ENCODE results near the gene FAU. TPM values are rescaled to one million over a fixed set of nuclear protein-coding genes. Genes with fewer than 3 reads are reported as not detected.

The FAU gene
- total and polyA plus RNA-seq, 12 donors = 536 to 1,540 (median 635) TPM

DNA sequence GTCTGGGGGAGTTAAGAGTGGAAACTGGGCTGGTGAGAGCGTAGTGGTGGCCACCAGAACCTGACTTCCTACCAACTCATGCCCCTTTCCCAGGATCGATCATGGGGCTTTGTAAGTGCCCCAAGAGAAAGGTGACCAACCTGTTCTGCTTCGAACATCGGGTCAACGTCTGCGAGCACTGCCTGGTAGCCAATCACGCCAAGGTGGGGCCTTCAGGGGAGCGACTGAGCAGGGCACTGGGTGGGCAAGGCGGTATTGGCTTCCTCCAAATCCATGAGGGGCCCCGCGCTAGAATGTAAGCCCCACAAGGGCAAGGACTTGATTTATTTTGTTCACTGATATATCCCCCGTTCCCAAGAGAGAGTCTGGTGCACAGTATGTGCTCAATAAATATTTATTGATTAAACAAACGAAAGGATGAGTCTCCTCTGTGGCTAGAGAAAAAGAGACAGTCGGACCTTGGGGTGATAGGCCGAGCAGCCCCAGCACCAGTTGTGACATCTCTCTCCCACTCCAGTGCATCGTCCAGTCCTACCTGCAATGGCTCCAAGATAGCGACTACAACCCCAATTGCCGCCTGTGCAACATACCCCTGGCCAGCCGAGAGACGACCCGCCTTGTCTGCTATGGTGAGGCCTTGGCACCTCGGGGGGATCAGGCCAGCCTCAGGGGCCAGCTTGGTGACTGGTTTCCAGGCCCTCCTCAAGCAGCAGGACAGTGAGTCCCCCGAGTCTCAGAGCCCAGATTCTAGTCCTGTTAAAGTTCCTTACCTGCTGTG lies 37.1 kb downstream of the FAU start:
- H3K27ac ChIP-seq = peak overlapping the region; percentile 79 to 96 (median 92)
- H3K9me3 ChIP-seq = no peaks in the 10 kb centered on the region
- peaks cover 6 to 34% (median 20%) of the 10 kb centered on the region in 9 donors for H3K4me1 ChIP-seq
- no peak for DNase-seq
- 45 to 48% methylated on average over 23 of the region's 23 CpGs for WGBS, 2 donors
- ATAC-seq = peak in 2 of 8 donors; percentile 1
- peaks cover 0 to 62% (median 17%) of the 10 kb centered on the region in 9 donors for H3K36me3 ChIP-seq
- TF ChIP-seq CTCF (IDR thresholded peaks at IDR 0.05) = no peak
- intact Hi-C loops (cut with DNase I) = loop anchor here in 7 of 10 donors (1.0 to 10.0 kb wide), 12 partner anchors 12 to 160 kb away; partner anchors contain the start of genes FAU (in 4 of the 7), MRPL49 (in 4 of the 7), SNX15 (in 3 of the 7) and SAC3D1 (in 2 of the 7)
- H3K27me3 ChIP-seq = no peaks in the 10 kb centered on the region
- peak overlapping the region; percentile 64 to 93 (median 81) for H3K4me3 ChIP-seq

DNA sequence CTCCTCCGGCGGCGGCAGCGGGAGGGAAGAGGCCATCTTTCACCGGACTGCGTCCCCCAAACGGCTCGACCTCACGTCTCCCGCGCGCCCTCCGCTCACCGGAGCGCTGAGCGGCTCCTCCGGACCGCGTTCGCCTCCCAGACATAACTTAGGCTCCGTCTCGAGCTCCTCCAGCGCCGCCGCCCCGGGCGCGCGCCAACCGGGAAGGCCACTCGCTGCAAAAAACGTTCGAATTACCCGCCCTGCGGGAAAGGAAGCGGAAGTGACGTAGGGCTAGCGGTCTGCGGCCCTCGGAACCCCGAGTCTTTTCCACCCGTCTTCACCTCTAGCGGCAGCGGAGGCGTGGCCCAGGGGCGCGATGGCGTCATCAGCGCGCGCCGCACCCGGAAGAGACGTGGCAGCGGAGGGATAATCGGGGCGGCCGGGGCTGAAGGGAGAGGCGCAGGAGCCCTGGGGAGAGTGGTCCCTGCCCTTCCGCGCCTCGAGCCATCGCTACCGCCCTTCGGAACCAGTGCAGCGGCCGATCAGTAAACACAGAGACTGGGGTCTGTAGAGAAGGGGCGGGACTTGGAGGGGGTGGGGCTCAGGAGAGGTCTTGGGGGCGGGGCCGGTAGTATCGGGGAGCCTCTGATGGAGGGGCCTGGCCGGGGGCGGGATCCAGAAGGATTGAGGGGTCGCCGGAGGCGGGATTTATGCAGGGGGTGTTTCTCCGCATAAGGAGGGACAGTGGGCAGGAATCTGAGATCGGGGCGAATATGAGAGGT lies 37.9 kb downstream of the FAU start, which contains the start of the genes CDCA5 and ZFPL1:
CDCA5 (minus strand) TSS at position 207 of the 764 bp plus-strand sequence; CDS start at position 145, 62 bp downstream.
ZFPL1 (plus strand) TSS at position 389 of the 764 bp plus-strand sequence. CDS start 477 bp downstream, outside the sequence.
- no peak for TF ChIP-seq CTCF (IDR thresholded peaks at IDR 0.05)
- peaks cover 6 to 34% (median 20%) of the 10 kb centered on the region in 9 donors for H3K4me1 ChIP-seq
- H3K27me3 ChIP-seq = no peaks in the 10 kb centered on the region
- H3K27ac ChIP-seq = peak within 1 kb of the TSS; percentile 79 to 96 (median 92)
- peak; percentile 94 to 98 (median 98) for ATAC-seq
- peaks cover 0 to 57% (median 17%) of the 10 kb centered on the region in 9 donors for H3K36me3 ChIP-seq
- H3K4me3 ChIP-seq = peak within 1 kb of the TSS; percentile 64 to 93 (median 81)
- intact Hi-C loops (cut with DNase I) = loop anchor here in 6 of 10 donors (1.0 to 10.0 kb wide), 11 partner anchors 12 to 159 kb away; partner anchors contain the start of genes FAU (in 4 of the 6), MRPL49 (in 4 of the 6), SNX15 (in 3 of the 6) and SAC3D1 (in 2 of the 6)
- 0% methylated on average over 79 of the region's 79 CpGs for WGBS, 2 donors
- DNase-seq = peak; percentile 95
- no peaks in the 10 kb centered on the region for H3K9me3 ChIP-seq

GRCh38 chr11:65083134-65083833 lies 38.6 kb downstream of the FAU start:
- intact Hi-C loops (cut with DNase I) = loop anchor here in 6 of 10 donors (5.0 to 10.0 kb wide), 5 partner anchors 39 to 158 kb away; partner anchors contain the start of genes FAU (in 2 of the 6), MRPL49 (in 2 of the 6), SNX15 (in 2 of the 6) and ARL2 (in 1 of the 6)
- DNase-seq = no peak
- no peak for TF ChIP-seq CTCF (IDR thresholded peaks at IDR 0.05)
- peak in 1 of 8 donors; percentile 2 for ATAC-seq
- H3K27me3 ChIP-seq = no peaks in the 10 kb centered on the region
- peak overlapping the region; percentile 64 to 93 (median 81) for H3K4me3 ChIP-seq
- no peaks in the 10 kb centered on the region for H3K9me3 ChIP-seq
- H3K4me1 ChIP-seq = peaks cover 6 to 34% (median 20%) of the 10 kb centered on the region in 9 donors
- 3 to 8% methylated on average over 13 of the region's 13 CpGs for WGBS, 2 donors
- H3K36me3 ChIP-seq = peaks cover 0 to 50% (median 17%) of the 10 kb centered on the region in 9 donors
- H3K27ac ChIP-seq = peak overlapping the region in 7 of 10 donors; percentile 82 to 96 (median 93)
